ENCODE measurements around the gene DOP1A.

DNA sequence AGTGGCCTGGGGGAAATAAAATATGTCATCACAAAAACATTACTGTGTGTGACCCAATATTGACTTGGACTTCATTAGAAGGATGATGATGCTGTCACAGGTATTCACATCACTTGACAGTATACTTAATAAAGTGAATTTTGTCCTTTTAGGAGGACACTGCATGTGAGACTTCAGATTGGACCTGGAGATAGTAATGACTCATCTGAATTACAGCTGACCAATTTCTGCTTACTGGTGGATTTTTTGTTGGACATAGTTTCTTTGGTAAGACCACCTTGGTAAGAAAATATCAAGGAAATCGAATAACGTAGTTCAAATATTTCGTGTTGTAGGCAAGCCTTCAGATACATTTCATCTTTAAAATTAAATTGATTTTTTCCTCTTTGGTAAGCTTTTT, 57.1 kb downstream of the DOP1A start:
- TF ChIP-seq EZH2 (IDR thresholded peaks at IDR 0.05; ENCODE audit: low read length, unreplicated experiment): no peak
- TF ChIP-seq, protein P1, sequence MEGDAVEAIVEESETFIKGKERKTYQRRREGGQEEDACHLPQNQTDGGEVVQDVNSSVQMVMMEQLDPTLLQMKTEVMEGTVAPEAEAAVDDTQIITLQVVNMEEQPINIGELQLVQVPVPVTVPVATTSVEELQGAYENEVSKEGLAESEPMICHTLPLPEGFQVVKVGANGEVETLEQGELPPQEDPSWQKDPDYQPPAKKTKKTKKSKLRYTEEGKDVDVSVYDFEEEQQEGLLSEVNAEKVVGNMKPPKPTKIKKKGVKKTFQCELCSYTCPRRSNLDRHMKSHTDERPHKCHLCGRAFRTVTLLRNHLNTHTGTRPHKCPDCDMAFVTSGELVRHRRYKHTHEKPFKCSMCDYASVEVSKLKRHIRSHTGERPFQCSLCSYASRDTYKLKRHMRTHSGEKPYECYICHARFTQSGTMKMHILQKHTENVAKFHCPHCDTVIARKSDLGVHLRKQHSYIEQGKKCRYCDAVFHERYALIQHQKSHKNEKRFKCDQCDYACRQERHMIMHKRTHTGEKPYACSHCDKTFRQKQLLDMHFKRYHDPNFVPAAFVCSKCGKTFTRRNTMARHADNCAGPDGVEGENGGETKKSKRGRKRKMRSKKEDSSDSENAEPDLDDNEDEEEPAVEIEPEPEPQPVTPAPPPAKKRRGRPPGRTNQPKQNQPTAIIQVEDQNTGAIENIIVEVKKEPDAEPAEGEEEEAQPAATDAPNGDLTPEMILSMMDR (conservative IDR thresholded peaks at IDR 0.05; ENCODE audit: low read depth, low read length): no peak
- no peak for TF ChIP-seq EZH2phosphoT487 (IDR thresholded peaks at IDR 0.05; ENCODE audit: borderline replicate concordance, low read length)

All from PC-3 (cell line).